HG03025 (cell line): Measurements from ENCODE around the gene TBC1D3C.
"Not testable (repeated sequence)": the region's sequence is repeated elsewhere in the genome, so short reads cannot be mapped to it uniquely, and the experiment has no call there.

ENCODE experiments used
- ATAC-seq: cut with Tn5 transposase; IDR thresholded peaks from one replicate; pipeline ENCODE4 v1.9.1; 2021; ENCODE audit warnings: mild to moderate bottlenecking, moderate library complexity; ENCODE audit not compliant: unreplicated experiment, low FRiP score

The TBC1D3C gene

DNA sequence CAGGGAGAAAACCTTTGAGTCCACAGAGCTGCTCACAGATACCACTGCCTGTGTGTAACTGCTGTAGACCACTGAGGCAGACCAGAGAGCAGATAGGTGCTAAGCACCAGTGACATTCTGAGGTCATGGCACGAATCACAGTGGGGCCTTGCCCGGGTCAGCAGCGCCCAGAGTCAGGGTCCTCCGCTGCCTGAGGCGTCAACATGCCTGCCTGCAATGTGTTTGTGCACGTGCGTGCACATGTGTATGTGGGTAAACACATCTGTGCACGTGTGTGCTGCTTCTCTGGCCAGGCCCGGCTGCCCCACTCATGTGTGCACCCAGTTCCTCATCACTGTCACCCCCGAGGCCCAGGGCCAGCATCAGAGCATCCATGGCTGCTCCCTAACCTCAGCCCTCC is at the start of gene TBC1D3C:
Gene TBC1D3C, minus strand, starts transcription at position 101 of the 400 bp plus-strand sequence. CDS start 1,568 bp downstream, outside the sequence.
- not testable (repeated sequence) for ATAC-seq

DNA sequence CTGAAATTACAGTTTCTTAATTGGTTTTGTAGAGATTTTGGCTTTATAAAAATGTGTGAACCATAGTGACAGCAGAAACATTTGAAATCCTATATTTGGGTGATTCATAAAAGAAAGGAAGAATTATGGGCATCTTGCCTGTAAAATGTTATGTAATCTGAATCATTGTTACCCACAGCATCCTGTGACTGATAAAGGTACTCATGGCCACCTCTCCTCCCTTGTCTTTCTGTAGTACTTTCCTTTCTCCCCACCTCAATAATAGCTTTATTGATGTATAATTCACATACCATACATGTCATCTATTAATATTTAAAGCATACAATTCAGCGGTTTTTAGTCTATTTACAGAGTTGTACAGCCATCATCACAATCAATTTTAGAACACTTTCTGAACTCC is 30.8 kb upstream of the TBC1D3C start:
- ATAC-seq, result not testable (repeated sequence)

DNA sequence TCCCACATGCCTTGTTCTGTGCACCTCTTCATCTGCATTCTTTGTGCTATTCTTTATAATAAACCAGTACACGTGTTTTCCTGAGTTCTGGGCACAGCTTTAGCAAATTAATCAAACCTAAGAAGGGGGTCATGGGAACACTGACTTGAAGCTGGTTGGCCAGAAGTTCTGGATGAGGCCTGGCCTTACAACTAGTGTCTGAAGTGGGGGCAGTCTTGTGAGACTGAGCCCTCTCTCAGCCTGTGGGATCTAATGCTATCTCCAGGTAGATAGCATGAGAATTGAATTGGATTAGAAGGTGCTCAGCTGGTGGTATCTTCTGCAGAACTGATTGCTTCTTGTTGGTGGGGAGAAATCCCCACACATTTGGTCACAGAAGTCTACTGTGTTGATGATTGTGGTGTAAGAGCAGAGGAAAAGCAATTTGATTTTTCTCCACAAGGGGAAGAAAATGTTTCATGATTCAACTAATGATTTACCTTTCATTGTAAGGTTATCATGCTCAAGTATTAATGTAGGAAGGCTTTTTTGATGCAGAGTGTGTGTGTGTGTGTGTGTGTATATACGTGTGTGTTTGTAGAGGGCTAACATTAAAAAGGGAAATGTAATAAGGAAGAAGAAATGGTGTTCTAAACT is 25.7 kb upstream of the TBC1D3C start:
- not testable (repeated sequence) for ATAC-seq

DNA sequence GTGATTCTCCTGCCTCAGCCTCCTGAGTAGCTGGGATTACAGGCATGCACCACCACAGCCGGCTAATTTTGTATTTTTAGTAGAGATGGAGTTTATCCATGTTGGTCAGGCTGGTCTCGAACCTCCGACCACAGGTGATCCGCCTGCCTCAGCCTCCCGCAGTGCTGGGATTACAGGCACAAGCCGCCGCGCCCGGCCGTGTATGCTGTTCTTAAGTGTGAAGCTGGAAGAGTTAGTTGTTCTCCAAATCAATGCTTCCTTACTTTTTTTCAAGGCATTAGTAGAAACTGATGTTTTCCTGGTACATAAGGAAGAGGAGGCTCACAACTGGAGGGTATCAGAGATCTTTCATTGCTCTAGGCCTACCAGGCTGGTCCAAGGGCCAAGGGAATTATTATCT is 19.7 kb upstream of the TBC1D3C start:
- ATAC-seq, result not testable (repeated sequence)

- not testable (repeated sequence) for ATAC-seq
Measured at GRCh38 chr17:38087344-38087743, 18.9 kb upstream of the TBC1D3C start.
